Activated T-cell treated with anti-CD3 and anti-CD28 coated beads, Interleukin-2, amount 50 U/mL, for 4 hours (primary cell): Measurements from ENCODE around the gene HMGA1. TPM values are rescaled to one million over a fixed set of nuclear protein-coding genes. Genes with fewer than 3 reads are reported as not detected.
A peak's percentile ranks its signal among the peaks of the same experiment; 100 is the strongest.

ENCODE experiments used
- ATAC-seq, 2 donors: fragments of 200-7000 bp; cut with Tn5 transposase; one replicate each; pipeline ENCODE4 v1.10.0; 2021
- DNase-seq: peaks from one replicate; pipeline ENCODE4 v3.0.0-alpha.2; 2020
- H3K27me3 Mint-ChIP-seq: one replicate; pipeline ENCODE4 v1.8.0; 2021; ENCODE audit warnings: low read depth, mixed read lengths
- H3K36me3 Mint-ChIP-seq: one replicate; pipeline ENCODE4 v1.8.0; 2022; ENCODE audit warnings: mixed read lengths; ENCODE audit not compliant: insufficient read depth
- H3K4me1 Mint-ChIP-seq: one replicate; pipeline ENCODE4 v1.8.0; 2021; ENCODE audit warnings: low read depth, mixed read lengths
- H3K4me3 Mint-ChIP-seq: one replicate; pipeline ENCODE4 v1.8.0; 2021; ENCODE audit warnings: mild to moderate bottlenecking, moderate library complexity, mixed read lengths
- H3K9me3 Mint-ChIP-seq: one replicate; pipeline ENCODE4 v1.8.0; 2021; ENCODE audit warnings: mixed read lengths
- total RNA-seq, 3 donors: library from RNA; stranded (reverse); gene quantifications; one replicate each; pipeline ENCODE4 v1.2.1, GENCODE V29; 2021

Gene HMGA1, protein sequence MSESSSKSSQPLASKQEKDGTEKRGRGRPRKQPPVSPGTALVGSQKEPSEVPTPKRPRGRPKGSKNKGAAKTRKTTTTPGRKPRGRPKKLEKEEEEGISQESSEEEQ
- total RNA-seq, result 100 to 1,000 TPM; 646 to 976 (median 781) TPM

DNA sequence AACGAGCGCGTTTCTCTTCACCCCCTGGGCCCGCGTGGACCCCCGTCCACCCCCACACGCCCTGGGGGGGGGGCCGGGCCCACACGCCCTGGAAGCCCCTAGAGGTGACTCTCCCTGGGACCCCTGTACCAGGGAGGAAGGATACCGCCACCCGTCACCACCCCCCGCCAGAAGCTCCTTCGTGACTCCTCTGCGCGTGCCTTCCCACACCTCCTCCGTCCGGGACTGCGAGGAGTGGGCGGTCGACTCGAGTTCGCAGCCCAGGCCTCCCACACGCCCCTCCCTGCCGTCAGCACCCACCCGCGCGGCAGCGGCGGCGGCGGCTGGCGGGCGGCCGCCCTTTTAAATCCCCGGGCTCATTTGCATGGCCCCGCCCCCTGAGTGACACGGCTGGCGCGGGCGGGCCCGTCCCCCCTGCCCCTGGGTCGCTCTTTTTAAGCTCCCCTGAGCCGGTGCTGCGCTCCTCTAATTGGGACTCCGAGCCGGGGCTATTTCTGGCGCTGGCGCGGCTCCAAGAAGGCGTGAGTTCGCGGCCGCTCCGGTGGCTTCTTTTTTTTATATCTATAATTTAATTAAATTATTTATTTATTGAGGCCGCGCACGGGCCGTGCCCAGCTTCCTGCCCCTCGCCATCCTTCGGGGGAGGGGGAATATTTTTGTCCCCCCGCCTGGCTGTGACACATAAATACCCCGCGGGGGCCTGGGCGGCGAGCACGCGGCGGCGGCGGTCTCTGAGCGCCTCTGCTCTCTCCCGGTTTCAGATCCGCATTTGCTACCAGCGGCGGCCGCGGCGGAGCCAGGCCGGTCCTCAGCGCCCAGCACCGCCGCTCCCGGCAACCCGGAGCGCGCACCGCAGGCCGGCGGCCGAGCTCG is at the start of gene HMGA1:
TSS of gene HMGA1 (plus strand) at position 431 of the 873 bp plus-strand sequence. CDS start 3,908 bp downstream, outside the sequence.
- Mint-ChIP-seq H3K4me3 (peak within 1 kb of the TSS; percentile 86), H3K4me1 (peaks cover 43% of the 10 kb centered on the region)

DNA sequence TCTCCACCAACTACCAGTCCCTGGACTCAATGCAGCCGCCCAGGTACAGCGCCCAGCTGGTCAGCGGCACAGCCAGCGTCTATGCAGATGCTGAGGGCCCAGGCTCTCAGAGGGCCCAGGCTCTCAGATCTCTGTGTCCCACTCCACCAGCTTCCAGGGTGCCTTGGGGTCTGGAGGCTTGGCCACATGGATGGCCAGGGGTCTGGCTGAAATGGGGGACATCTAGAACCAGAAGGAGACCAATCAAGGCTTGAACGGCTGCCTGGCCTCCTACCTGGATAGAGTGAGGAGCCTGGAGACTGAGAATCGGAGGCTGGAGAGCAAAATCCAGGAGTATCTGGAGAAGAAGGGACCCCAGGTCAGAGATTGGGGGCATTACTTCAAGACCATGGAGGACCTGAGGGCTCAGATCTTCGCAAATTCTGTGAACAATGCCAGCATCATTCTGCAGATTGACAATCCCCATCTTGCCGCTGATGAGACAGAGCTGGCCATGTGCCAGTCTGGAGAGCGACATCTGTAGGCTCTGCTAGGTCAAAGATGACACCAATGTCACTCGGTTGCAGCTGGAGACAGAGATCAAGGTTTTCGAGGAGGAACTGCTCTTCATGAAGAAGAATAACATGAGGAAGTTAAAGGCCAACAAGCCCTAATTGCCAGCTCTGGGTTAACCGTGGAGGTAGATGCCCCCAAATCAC is 46.7 kb upstream of the HMGA1 start:
- no peaks in the 10 kb centered on the region for H3K9me3 Mint-ChIP-seq
- no peaks in the 10 kb centered on the region for H3K36me3 Mint-ChIP-seq
- peaks cover 9% of the 10 kb centered on the region for H3K4me1 Mint-ChIP-seq
- no peaks in the 10 kb centered on the region for H3K27me3 Mint-ChIP-seq
- H3K4me3 Mint-ChIP-seq, result no peak overlapping the region
- ATAC-seq, result peak; percentile 56 to 76
- peak; percentile 56 for DNase-seq

More for the DNA sequence above, at the start of gene HMGA1:
- Mint-ChIP-seq H3K27me3 (no peaks in the 10 kb centered on the region), H3K9me3 (no peaks in the 10 kb centered on the region), H3K36me3 (peaks cover 21% of the 10 kb centered on the region)
- ATAC-seq (peak; percentile 61 to 68), DNase-seq (peak; percentile 93)

GRCh38 chr6:34190504-34191122 is 46.1 kb upstream of the HMGA1 start:
- DNase-seq (no peak), ATAC-seq (peak in 1 of 2 donors; percentile 23)
- Mint-ChIP-seq H3K9me3 (no peaks in the 10 kb centered on the region), H3K27me3 (no peaks in the 10 kb centered on the region), H3K4me1 (peaks cover 9% of the 10 kb centered on the region), H3K36me3 (no peaks in the 10 kb centered on the region), H3K4me3 (no peak overlapping the region)

GRCh38 chr6:34194772-34195171 is 41.9 kb upstream of the HMGA1 start:
- Mint-ChIP-seq H3K9me3 (no peaks in the 10 kb centered on the region), H3K4me1 (peaks cover 13% of the 10 kb centered on the region), H3K36me3 (no peaks in the 10 kb centered on the region), H3K4me3 (no peak overlapping the region), H3K27me3 (no peaks in the 10 kb centered on the region)
- DNase-seq (no peak), ATAC-seq (no peak)

- no peaks in the 10 kb centered on the region for H3K27me3 Mint-ChIP-seq
- ATAC-seq, result no peak
Observed at GRCh38 chr6:34195726-34196115, 41.0 kb upstream of the HMGA1 start.

DNA sequence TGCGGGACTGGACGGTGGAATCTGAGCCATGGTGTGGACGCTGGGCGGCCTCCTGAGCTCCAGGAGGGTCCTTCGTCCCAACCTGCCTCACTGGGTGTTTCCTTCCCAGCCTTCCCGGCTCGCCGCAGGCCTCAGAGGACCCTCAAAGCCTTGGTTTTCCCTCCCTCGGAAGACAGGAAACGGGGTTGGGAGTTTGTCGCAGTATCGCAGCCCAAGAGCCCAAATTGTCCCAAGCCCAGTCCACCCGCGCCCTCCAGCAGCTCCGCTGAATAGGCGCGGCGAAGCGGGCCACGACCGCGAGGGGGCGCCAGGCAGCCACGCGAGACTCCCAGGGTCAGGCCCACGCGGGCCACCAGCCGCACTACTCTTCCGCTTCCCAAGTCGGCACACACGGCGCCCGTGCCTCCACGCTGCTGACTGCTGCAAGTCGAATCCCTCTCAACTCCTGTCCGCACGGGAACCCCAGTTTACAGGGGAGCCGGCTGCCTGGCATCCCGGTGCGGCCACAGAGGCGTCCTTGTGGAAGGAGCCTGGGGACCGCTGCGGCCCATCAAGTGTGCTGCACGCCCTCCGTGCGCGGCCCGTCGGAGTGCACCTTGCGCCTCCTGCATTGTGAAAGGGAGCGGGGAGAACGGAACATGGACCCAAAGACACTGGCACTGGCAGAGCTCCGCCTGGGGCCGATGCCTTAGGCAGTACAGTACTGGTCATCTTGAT is 40.4 kb upstream of the HMGA1 start:
- ATAC-seq (peak; percentile 99), DNase-seq (peak; percentile 95)
- Mint-ChIP-seq H3K4me3 (peak overlapping the region; percentile 82), H3K4me1 (peaks cover 4% of the 10 kb centered on the region), H3K36me3 (no peaks in the 10 kb centered on the region), H3K27me3 (no peaks in the 10 kb centered on the region), H3K9me3 (no peaks in the 10 kb centered on the region)

More at GRCh38 chr6:34195726-34196115, 41.0 kb upstream of the HMGA1 start:
- DNase-seq, result no peak
- Mint-ChIP-seq H3K36me3 (no peaks in the 10 kb centered on the region), H3K9me3 (no peaks in the 10 kb centered on the region), H3K4me1 (peaks cover 4% of the 10 kb centered on the region), H3K4me3 (no peak overlapping the region)

DNA sequence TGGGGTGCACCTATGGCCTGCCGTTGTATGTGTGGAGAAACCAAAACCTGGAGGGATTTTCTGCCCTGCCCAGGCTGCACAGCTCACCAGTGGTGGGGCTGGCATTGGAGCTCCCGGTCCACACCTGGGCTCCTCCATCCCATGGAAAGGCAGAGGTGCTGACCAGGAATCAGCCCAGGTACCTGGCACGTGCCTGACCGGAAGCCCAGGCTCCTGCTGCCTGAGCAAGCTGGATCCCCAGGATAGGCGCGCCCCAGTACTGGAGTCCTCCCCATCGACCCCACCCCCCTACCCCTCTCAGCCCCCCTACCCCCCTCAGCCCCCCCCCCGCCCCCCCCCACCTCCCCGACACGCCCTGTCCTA is 39.9 kb upstream of the HMGA1 start:
- peaks cover 4% of the 10 kb centered on the region for H3K4me1 Mint-ChIP-seq
- H3K36me3 Mint-ChIP-seq, result no peaks in the 10 kb centered on the region
- no peak for ATAC-seq
- no peak for DNase-seq
- no peaks in the 10 kb centered on the region for H3K27me3 Mint-ChIP-seq
- peak overlapping the region; percentile 82 for H3K4me3 Mint-ChIP-seq
- no peaks in the 10 kb centered on the region for H3K9me3 Mint-ChIP-seq

DNA sequence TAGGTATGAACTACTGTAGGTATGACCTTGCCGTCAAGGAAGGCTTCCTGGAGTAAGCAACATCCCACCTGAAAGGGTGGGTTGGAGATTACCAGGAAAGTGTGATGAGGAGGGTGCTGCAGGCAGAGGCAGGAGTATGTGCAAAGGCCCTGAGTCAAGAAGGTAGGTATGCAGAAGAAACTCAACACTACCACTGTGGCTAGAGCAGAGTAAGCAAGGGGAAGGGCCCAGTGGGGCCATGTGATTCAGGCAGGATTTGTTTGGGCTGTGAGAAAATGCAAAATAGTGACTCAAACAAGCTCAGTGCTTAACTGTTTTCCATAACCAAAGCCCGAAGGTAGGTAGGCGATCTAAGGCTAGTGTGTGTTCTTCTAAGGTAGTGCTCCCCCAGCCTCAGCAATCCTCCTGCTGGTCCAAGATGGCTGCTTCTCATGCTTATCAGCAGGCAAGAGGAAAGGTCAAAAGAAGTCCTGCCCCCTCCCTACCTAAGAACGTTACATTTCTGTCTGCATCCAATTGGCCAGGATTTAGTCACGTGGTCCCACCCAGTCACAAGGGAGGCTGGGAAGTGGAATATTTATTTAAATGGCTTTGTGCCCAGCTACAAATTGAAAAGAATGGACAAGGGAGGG is 36.2 kb upstream of the HMGA1 start:
- Mint-ChIP-seq H3K4me1 (peaks cover 4% of the 10 kb centered on the region), H3K9me3 (no peaks in the 10 kb centered on the region), H3K4me3 (no peak overlapping the region), H3K36me3 (no peaks in the 10 kb centered on the region), H3K27me3 (no peaks in the 10 kb centered on the region)
- no peak for DNase-seq
- no peak for ATAC-seq

DNA sequence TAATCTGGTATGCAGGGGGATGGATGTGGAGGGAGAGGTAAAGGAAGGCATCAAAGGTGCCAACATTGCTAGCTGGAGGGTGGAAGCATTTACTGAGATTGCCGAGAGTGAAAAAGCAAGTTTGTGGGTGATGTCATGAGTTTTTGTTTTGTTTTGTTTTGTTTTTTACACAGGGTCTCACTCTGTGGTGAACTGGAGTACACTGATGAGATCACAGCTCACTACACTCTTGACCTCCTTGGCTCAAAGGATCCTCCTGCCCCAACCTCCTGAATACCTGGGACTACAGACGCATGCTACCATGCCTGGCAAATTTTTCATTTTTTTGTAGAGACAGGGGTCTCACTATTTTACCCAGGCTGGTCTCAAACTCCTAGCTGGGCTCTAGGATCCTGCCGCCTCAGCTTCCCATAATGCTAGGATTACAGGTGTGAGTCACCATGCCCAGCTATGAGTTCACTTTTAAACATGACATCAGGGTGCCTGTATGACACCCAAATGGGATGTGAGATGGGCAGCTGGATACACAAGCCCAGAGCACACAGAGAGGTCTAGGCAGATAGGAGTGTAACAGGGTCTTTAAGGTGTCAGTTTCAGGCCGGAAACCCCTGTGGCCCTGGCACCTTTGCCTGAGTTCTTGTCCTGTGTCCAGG is 35.1 kb upstream of the HMGA1 start:
- H3K9me3 Mint-ChIP-seq, result no peaks in the 10 kb centered on the region
- peaks cover 1% of the 10 kb centered on the region for H3K4me1 Mint-ChIP-seq
- no peaks in the 10 kb centered on the region for H3K36me3 Mint-ChIP-seq
- no peaks in the 10 kb centered on the region for H3K27me3 Mint-ChIP-seq
- H3K4me3 Mint-ChIP-seq, result no peak overlapping the region
- DNase-seq (no peak), ATAC-seq (no peak)

- no peak overlapping the region for H3K4me3 Mint-ChIP-seq
- H3K27me3 Mint-ChIP-seq, result no peaks in the 10 kb centered on the region
- no peak for DNase-seq
- no peak for ATAC-seq
- H3K9me3 Mint-ChIP-seq, result no peaks in the 10 kb centered on the region
- H3K4me1 Mint-ChIP-seq, result peaks cover 1% of the 10 kb centered on the region
- H3K36me3 Mint-ChIP-seq, result no peaks in the 10 kb centered on the region
Observed at GRCh38 chr6:34202329-34203201, 34.1 kb upstream of the HMGA1 start.

- ATAC-seq (no peak), DNase-seq (no peak)
- peaks cover 13% of the 10 kb centered on the region for H3K4me1 Mint-ChIP-seq
- H3K27me3 Mint-ChIP-seq, result no peaks in the 10 kb centered on the region
- no peaks in the 10 kb centered on the region for H3K9me3 Mint-ChIP-seq
- H3K36me3 Mint-ChIP-seq, result no peaks in the 10 kb centered on the region
- H3K4me3 Mint-ChIP-seq, result no peak overlapping the region
Observed at GRCh38 chr6:34204693-34205092, 32.0 kb upstream of the HMGA1 start.

GRCh38 chr6:34205466-34205865 is 31.2 kb upstream of the HMGA1 start:
- Mint-ChIP-seq H3K4me1 (peaks cover 13% of the 10 kb centered on the region), H3K36me3 (no peaks in the 10 kb centered on the region), H3K9me3 (no peaks in the 10 kb centered on the region), H3K4me3 (no peak overlapping the region), H3K27me3 (no peaks in the 10 kb centered on the region)
- no peak for DNase-seq
- no peak for ATAC-seq
